ENCODE data around the gene MARCHF3.
"Not testable (repeated sequence)": the region's sequence is repeated elsewhere in the genome, so short reads cannot be mapped to it uniquely, and the experiment has no call there.

MARCHF3 gene

GRCh38 chr5:127031147-127031862 is 947 bp upstream of the MARCHF3 start:
- DNase-seq, result peak; percentile 69 to 83
- TF ChIP-seq POLR2A (IDR thresholded peaks at IDR 0.05; ENCODE audit: low read length) (no peak), GATA1 (IDR thresholded peaks at IDR 0.05; ENCODE audit: low read depth, low read length) (no peak)

GRCh38 chr5:127029581-127030258 is 638 bp downstream of the MARCHF3 start:
- DNase-seq, result peak; percentile 84 to 89
- TF ChIP-seq GATA1 (IDR thresholded peaks at IDR 0.05; ENCODE audit: low read depth, low read length), result no peak
- no peak for TF ChIP-seq POLR2A (IDR thresholded peaks at IDR 0.05; ENCODE audit: low read length)

GRCh38 chr5:127028822-127029457 is 1.4 kb downstream of the MARCHF3 start:
- peak; percentile 77 to 84 for DNase-seq
- TF ChIP-seq POLR2A (IDR thresholded peaks at IDR 0.05; ENCODE audit: low read length) (no peak), GATA1 (IDR thresholded peaks at IDR 0.05; ENCODE audit: low read depth, low read length) (no peak)

GRCh38 chr5:127027539-127027938 is 2.8 kb downstream of the MARCHF3 start:
- TF ChIP-seq GATA1 (IDR thresholded peaks at IDR 0.05; ENCODE audit: low read depth, low read length) (no peak), POLR2A (IDR thresholded peaks at IDR 0.05; ENCODE audit: low read length) (no peak)
- peak in 1 of 2 experiments; percentile 50 for DNase-seq

GRCh38 chr5:127026166-127026565 is 4.2 kb downstream of the MARCHF3 start:
- no peak for TF ChIP-seq POLR2A (IDR thresholded peaks at IDR 0.05; ENCODE audit: low read length)
- TF ChIP-seq GATA1 (IDR thresholded peaks at IDR 0.05; ENCODE audit: low read depth, low read length), result no peak
- no peak for DNase-seq

GRCh38 chr5:127025467-127025866 is 4.9 kb downstream of the MARCHF3 start:
- DNase-seq, result peak in 1 of 2 experiments; percentile 39
- TF ChIP-seq POLR2A (IDR thresholded peaks at IDR 0.05; ENCODE audit: low read length) (no peak), GATA1 (IDR thresholded peaks at IDR 0.05; ENCODE audit: low read depth, low read length) (no peak)

GRCh38 chr5:127024821-127025220 is 5.5 kb downstream of the MARCHF3 start:
- TF ChIP-seq POLR2A (IDR thresholded peaks at IDR 0.05; ENCODE audit: low read length) (no peak), GATA1 (IDR thresholded peaks at IDR 0.05; ENCODE audit: low read depth, low read length) (no peak)

GRCh38 chr5:127023552-127024191 is 6.7 kb downstream of the MARCHF3 start:
- DNase-seq, result peak in 1 of 2 experiments; percentile 44

More at GRCh38 chr5:127024821-127025220, 5.5 kb downstream of the MARCHF3 start:
- no peak for DNase-seq

GRCh38 chr5:127022846-127023245 is 7.5 kb downstream of the MARCHF3 start:
- TF ChIP-seq GATA1 (IDR thresholded peaks at IDR 0.05; ENCODE audit: low read depth, low read length) (no peak), POLR2A (IDR thresholded peaks at IDR 0.05; ENCODE audit: low read length) (no peak)
- DNase-seq, result no peak

GRCh38 chr5:127019928-127020327 is 10.4 kb downstream of the MARCHF3 start:
- TF ChIP-seq GATA1 (IDR thresholded peaks at IDR 0.05; ENCODE audit: low read depth, low read length) (no peak), POLR2A (IDR thresholded peaks at IDR 0.05; ENCODE audit: low read length) (no peak)
- DNase-seq, result no peak

GRCh38 chr5:127016722-127017121 is 13.6 kb downstream of the MARCHF3 start:
- not testable (repeated sequence) for DNase-seq

GRCh38 chr5:127015716-127016115 is 14.6 kb downstream of the MARCHF3 start:
- TF ChIP-seq GATA1 (IDR thresholded peaks at IDR 0.05; ENCODE audit: low read depth, low read length) (no peak), POLR2A (IDR thresholded peaks at IDR 0.05; ENCODE audit: low read length) (no peak)
- DNase-seq, result peak in 1 of 2 experiments; percentile 36

- TF ChIP-seq POLR2A (IDR thresholded peaks at IDR 0.05; ENCODE audit: low read length) (no peak), GATA1 (IDR thresholded peaks at IDR 0.05; ENCODE audit: low read depth, low read length) (no peak)
- DNase-seq, result no peak
Measured at GRCh38 chr5:127014573-127014972, 15.8 kb downstream of the MARCHF3 start.

GRCh38 chr5:127013407-127013806 is 17.0 kb downstream of the MARCHF3 start:
- no peak for DNase-seq

More at GRCh38 chr5:127013407-127013806, 17.0 kb downstream of the MARCHF3 start:
- TF ChIP-seq POLR2A (IDR thresholded peaks at IDR 0.05; ENCODE audit: low read length), result no peak

Data from erythroblast (primary cell).